Upper lobe of left lung (tissue), 6 donors: ENCODE measurements around the gene SCN8A. TPM values are rescaled to one million over a fixed set of nuclear protein-coding genes. Genes with fewer than 3 reads are reported as not detected.

Source experiments
- ATAC-seq, 2 donors: fragments of 200-7000 bp; cut with Tn5 transposase; one replicate each; pipeline ENCODE4 v1.9.1; 2022; ENCODE audit warnings: mild to moderate bottlenecking in 2 of 2, moderate library complexity in 2 of 2; ENCODE audit not compliant: low FRiP score in 2 of 2
- DNase-seq, 2 donors: peaks; one replicate each; pipeline ENCODE4 v3.0.0-alpha.2; 2019 to 2020
- H3K27ac ChIP-seq, 4 donors: fragments of 200-600 bp; sonication (generic); one replicate each; pipeline ENCODE4 v1.5.1; 2016 to 2019
- H3K27me3 ChIP-seq, 4 donors: fragments of 200-600 bp; sonication (generic); one replicate each; pipeline ENCODE4 v1.5.1; 2017 to 2019
- H3K36me3 ChIP-seq, 4 donors: fragments of 200-600 bp; sonication (generic); one replicate each; pipeline ENCODE4 v1.5.1; 2016 to 2019
- H3K4me1 ChIP-seq, 4 donors: fragments of 200-600 bp; sonication (generic); one replicate each; pipeline ENCODE4 v1.5.1; 2018 to 2019
- H3K4me3 ChIP-seq, 4 donors: fragments of 200-600 bp; sonication (generic); one replicate each; pipeline ENCODE4 v1.5.1; 2017 to 2019; ENCODE audit warnings: mild to moderate bottlenecking in 2 of 4, moderate library complexity in 1 of 4
- H3K9me3 ChIP-seq, 4 donors: fragments of 200-600 bp; sonication (generic); one replicate each; pipeline ENCODE4 v1.5.1; 2018 to 2019
- EP300 ChIP-seq, 4 donors: sonication (generic); formaldehyde crosslinking; IDR thresholded peaks; one replicate each; pipeline ENCODE4 v1.5.1; 2017; ENCODE audit warnings: antibody characterized with exemption in 4 of 4, control low read depth in 2 of 4
- POLR2A ChIP-seq, 4 donors: fragments of 450-650 bp; IDR thresholded peaks; one replicate each; pipeline ENCODE4 v1.5.1; 2016 to 2017; ENCODE audit warnings: antibody characterized with exemption in 4 of 4, mild to moderate bottlenecking in 2 of 4
- POLR2AphosphoS5 ChIP-seq, 2 donors: sonication (generic); formaldehyde crosslinking; IDR thresholded peaks; one replicate each; pipeline ENCODE4 v1.5.1; 2017; ENCODE audit warnings: antibody characterized with exemption in 2 of 2
- WGBS, 2 donors: methylation state at CpG; one replicate each; pipeline ENCODE4 v1.1.5; 2017 to 2018; 5-methylcytosine and 5-hydroxymethylcytosine counted together
- total RNA-seq, 6 donors: library from RNA; depleted of rRNA in 4 of 6; stranded (reverse); fragments of >200 nt in 4 of 6; gene quantifications; one replicate each; pipeline versions ENCODE4 v1.1.0 to v1.2.1, GENCODE V29; 2016 to 2021
- TF ChIP-seq, protein P1 (sequence below), 6 experiments: fragments of 450-650 bp in 4 of 6; fragments of 200-600 bp in 2 of 6; sonication (generic) in 2 of 6; IDR thresholded peaks; one replicate each; pipeline ENCODE4 v1.5.1; 2016 to 2019; ENCODE audit warnings: antibody characterized with exemption in 6 of 6
- donor health status: DM: no; HTN: no; CAD: no; lungs with moderate emphysema.
- donor health status: DM: no; HTN: yes; CAD: no; lungs with severe emphysema.

Gene SCN8A
- total RNA-seq, 6 donors from 2014 or later, result 0.11 to 1.1 (median 0.37) TPM; not detected in 1

GRCh38 chr12:51590347-51591015 is 552 bp upstream of the SCN8A start:
- ATAC-seq, result peak in 1 of 2 donors; percentile 81
- TF ChIP-seq, protein P1, sequence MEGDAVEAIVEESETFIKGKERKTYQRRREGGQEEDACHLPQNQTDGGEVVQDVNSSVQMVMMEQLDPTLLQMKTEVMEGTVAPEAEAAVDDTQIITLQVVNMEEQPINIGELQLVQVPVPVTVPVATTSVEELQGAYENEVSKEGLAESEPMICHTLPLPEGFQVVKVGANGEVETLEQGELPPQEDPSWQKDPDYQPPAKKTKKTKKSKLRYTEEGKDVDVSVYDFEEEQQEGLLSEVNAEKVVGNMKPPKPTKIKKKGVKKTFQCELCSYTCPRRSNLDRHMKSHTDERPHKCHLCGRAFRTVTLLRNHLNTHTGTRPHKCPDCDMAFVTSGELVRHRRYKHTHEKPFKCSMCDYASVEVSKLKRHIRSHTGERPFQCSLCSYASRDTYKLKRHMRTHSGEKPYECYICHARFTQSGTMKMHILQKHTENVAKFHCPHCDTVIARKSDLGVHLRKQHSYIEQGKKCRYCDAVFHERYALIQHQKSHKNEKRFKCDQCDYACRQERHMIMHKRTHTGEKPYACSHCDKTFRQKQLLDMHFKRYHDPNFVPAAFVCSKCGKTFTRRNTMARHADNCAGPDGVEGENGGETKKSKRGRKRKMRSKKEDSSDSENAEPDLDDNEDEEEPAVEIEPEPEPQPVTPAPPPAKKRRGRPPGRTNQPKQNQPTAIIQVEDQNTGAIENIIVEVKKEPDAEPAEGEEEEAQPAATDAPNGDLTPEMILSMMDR (IDR thresholded peaks at IDR 0.05), result peak; percentile 61 to 69 (median 67)
- TF ChIP-seq POLR2AphosphoS5 (IDR thresholded peaks at IDR 0.05), result no peak
- H3K27me3 ChIP-seq, result peaks cover 0 to 21% (median 5%) of the 10 kb centered on the region in 4 donors

GRCh38 chr12:51592034-51592705 is 1.1 kb downstream of the SCN8A start:
- Histone ChIP-seq H3K27ac (no peak overlapping the region), H3K27me3 (peaks cover 0 to 21% (median 5%) of the 10 kb centered on the region in 4 donors), H3K4me3 (no peak overlapping the region), H3K4me1 (peaks cover 9 to 16% (median 12%) of the 10 kb centered on the region in 4 donors), H3K9me3 (no peaks in the 10 kb centered on the region), H3K36me3 (no peaks in the 10 kb centered on the region)
- 7 to 8% methylated on average over 10 of the region's 11 CpGs for WGBS, 2 donors
- no peak for ATAC-seq
- no peak for DNase-seq
- TF ChIP-seq EP300 (IDR thresholded peaks at IDR 0.05), result no peak
- no peak for TF ChIP-seq POLR2A (IDR thresholded peaks at IDR 0.05)
- TF ChIP-seq POLR2AphosphoS5 (IDR thresholded peaks at IDR 0.05), result no peak
- TF ChIP-seq, protein P1 (IDR thresholded peaks at IDR 0.05), result no peak

More at GRCh38 chr12:51590347-51591015, 552 bp upstream of the SCN8A start:
- H3K9me3 ChIP-seq, result no peaks in the 10 kb centered on the region
- peak; percentile 34 to 95 for DNase-seq
- H3K27ac ChIP-seq, result no peak overlapping the region
- WGBS, 2 donors, result 6 to 15% methylated on average over 13 to 32 of the region's 67 CpGs
- peak overlapping the region in 3 of 4 donors; percentile 58 to 70 (median 58) for H3K4me3 ChIP-seq
- H3K4me1 ChIP-seq, result peaks cover 9 to 16% (median 12%) of the 10 kb centered on the region in 4 donors
- H3K36me3 ChIP-seq, result no peaks in the 10 kb centered on the region

- H3K27ac ChIP-seq, result no peak overlapping the region
- TF ChIP-seq, protein P1 (IDR thresholded peaks at IDR 0.05), result no peak
- TF ChIP-seq POLR2AphosphoS5 (IDR thresholded peaks at IDR 0.05) (no peak), EP300 (IDR thresholded peaks at IDR 0.05) (no peak), POLR2A (IDR thresholded peaks at IDR 0.05) (no peak)
- DNase-seq, result no peak
- H3K4me3 ChIP-seq, result no peak overlapping the region
- H3K27me3 ChIP-seq, result peaks cover 0 to 21% (median 5%) of the 10 kb centered on the region in 4 donors
- peaks cover 9 to 16% (median 12%) of the 10 kb centered on the region in 4 donors for H3K4me1 ChIP-seq
- no peaks in the 10 kb centered on the region for H3K36me3 ChIP-seq
- no peaks in the 10 kb centered on the region for H3K9me3 ChIP-seq
- ATAC-seq, result no peak
- 75 to 80% methylated on average over 2 of the region's 2 CpGs for WGBS, 2 donors
These were observed 2.0 kb downstream of the SCN8A start for GRCh38 chr12:51593021-51593420.

GRCh38 chr12:51593539-51593938 is 2.5 kb downstream of the SCN8A start:
- Histone ChIP-seq H3K36me3 (no peaks in the 10 kb centered on the region), H3K4me3 (no peak overlapping the region), H3K27me3 (peaks cover 0 to 21% (median 5%) of the 10 kb centered on the region in 4 donors), H3K9me3 (no peaks in the 10 kb centered on the region), H3K4me1 (peaks cover 9 to 16% (median 12%) of the 10 kb centered on the region in 4 donors), H3K27ac (no peak overlapping the region)
- ATAC-seq, result no peak
- no peak for DNase-seq
- TF ChIP-seq EP300 (IDR thresholded peaks at IDR 0.05) (no peak), POLR2AphosphoS5 (IDR thresholded peaks at IDR 0.05) (no peak), POLR2A (IDR thresholded peaks at IDR 0.05) (no peak)
- 8 to 16% methylated on average over 5 of the region's 5 CpGs for WGBS, 2 donors

DNA sequence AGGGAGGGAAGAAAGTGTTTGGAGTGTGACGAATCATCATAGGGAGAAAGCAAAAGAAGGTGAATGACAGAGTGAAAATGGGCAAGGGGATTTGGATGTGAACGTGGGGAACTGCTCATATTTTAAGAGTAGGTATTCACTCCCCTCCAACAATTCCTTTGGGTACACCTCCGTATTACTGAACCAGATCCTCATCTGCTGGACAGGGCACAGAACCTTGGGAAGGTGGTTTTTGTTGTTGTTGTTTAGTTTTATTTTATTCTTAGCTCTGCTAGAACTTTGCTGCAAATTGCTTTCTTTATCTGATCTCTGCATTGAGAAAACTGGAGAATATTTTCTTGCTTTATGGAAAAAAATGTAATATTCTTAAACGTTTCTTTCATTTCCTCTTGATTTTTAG is 7.1 kb downstream of the SCN8A start:
- WGBS, 2 donors, result 56 to 77% methylated on average over 4 of the region's 4 CpGs
- Histone ChIP-seq H3K36me3 (no peaks in the 10 kb centered on the region), H3K27ac (no peak overlapping the region), H3K4me3 (no peak overlapping the region), H3K27me3 (no peaks in the 10 kb centered on the region), H3K4me1 (no peaks in the 10 kb centered on the region), H3K9me3 (no peaks in the 10 kb centered on the region)
- no peak for DNase-seq
- ATAC-seq, result no peak
- TF ChIP-seq, protein P1 (IDR thresholded peaks at IDR 0.05), result no peak
- no peak for TF ChIP-seq EP300 (IDR thresholded peaks at IDR 0.05)
- no peak for TF ChIP-seq POLR2AphosphoS5 (IDR thresholded peaks at IDR 0.05)
- no peak for TF ChIP-seq POLR2A (IDR thresholded peaks at IDR 0.05)
